ENCODE results near the gene MSGN1. TPM values are rescaled to one million over a fixed set of nuclear protein-coding genes. Genes with fewer than 3 reads are reported as not detected.

MSGN1 gene
- total RNA-seq, 1 donor from 2014 or later = not detected

- intact Hi-C loops (cut with micrococcal nuclease) = no loop called here
Measured at GRCh38 chr2:17847236-17847635, 31.0 kb downstream of the MSGN1 start.

DNA sequence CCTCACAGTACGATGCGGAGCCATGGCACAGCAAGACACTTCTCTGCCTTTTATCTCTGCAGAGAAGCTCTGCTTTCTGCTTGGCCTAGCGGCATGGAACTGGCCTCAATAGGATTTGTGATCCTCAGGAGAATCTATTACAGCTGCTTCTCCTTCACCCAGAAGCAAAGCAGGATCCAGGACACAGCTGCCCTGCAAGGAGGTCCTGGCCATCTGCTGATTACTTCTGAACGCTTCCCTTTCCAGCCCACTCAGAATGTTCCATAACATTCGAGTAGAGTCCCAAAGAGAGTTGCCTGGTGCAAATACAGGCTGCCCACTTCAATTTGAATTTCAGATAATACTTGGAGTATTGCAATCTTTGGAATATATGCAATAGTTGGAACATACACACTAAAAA is 33.0 kb downstream of the MSGN1 start:
- intact Hi-C loops (cut with micrococcal nuclease) = no loop called here

GRCh38 chr2:17850151-17850550 is 33.9 kb downstream of the MSGN1 start:
- intact Hi-C loops (cut with micrococcal nuclease) = loop anchor here (2.0 kb wide), 1 partner anchor 329 kb away; no protein-coding TSS in a partner anchor

GRCh38 chr2:17851731-17852585 is 35.7 kb downstream of the MSGN1 start:
- intact Hi-C loops (cut with micrococcal nuclease) = loop anchor here (1.0 to 2.0 kb wide), 2 partner anchors 297 to 327 kb away; no protein-coding TSS in a partner anchor

- intact Hi-C loops (cut with micrococcal nuclease) = no loop called here
Measured at GRCh38 chr2:17853799-17854198, 37.5 kb downstream of the MSGN1 start.

- intact Hi-C loops (cut with micrococcal nuclease) = no loop called here
Measured at GRCh38 chr2:17857021-17857420, 40.8 kb downstream of the MSGN1 start.

- intact Hi-C loops (cut with micrococcal nuclease) = no loop called here
Measured at GRCh38 chr2:17858064-17858463, 41.8 kb downstream of the MSGN1 start.

GRCh38 chr2:17863539-17863938 is 47.3 kb downstream of the MSGN1 start:
- intact Hi-C loops (cut with micrococcal nuclease) = no loop called here

DNA sequence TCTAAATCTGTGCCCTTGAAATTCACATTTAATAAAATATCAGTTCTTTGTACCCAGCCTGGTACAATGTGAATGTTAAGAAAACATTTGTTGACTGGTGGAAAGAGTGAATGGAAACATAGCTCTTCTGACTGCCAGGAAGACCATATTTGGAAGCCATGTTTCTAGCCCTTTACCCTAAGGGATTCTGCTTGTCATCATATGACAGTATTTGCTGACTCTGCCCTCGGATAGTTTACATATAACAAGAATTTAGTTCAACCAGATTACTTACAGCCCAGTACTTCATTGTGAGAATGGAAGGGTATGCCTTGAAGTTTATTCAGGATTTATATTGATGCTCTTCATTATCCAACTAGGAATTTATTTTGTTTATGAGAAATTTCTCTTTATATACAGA is 48.4 kb downstream of the MSGN1 start:
- intact Hi-C loops (cut with micrococcal nuclease) = no loop called here

GRCh38 chr2:17867133-17867532 is 50.9 kb downstream of the MSGN1 start:
- intact Hi-C loops (cut with micrococcal nuclease) = no loop called here

Other genes starting within 250 kb of the MSGN1 start
- 43.3 and 43.4 TPM in 2 replicates for gene SMC6, start 62.6 kb upstream of the MSGN1 start, total RNA-seq
- gene GEN1, start 62.3 kb upstream of the MSGN1 start, total RNA-seq = 41.8 and 45.4 TPM in 2 replicates
- gene KCNS3, start 62.2 kb downstream of the MSGN1 start, total RNA-seq = not detected in 2 replicates

Data from T-helper 2 cell treated with Interferon-gamma antibody and Interleukin-4, amounts not matched to agents 100 ng/mL and 5 ng/mL, for 36 hours (primary cell).